PC-9 (cell line): ENCODE measurements around the gene KLK12. TPM values are rescaled to one million over a fixed set of nuclear protein-coding genes. Genes with fewer than 3 reads are reported as not detected.

Source experiments
- BruUV-seq: library from RNA; stranded (reverse); fragments of 400-500 nt; replicated peaks from 2 replicates; lab custom pipeline; 2021; lab: Mats Ljungman, UMichigan
- CTCF ChIA-PET: fragments of 300-600 bp; sonication (Branson Sonifier 250); formaldehyde crosslinking; loops from one replicate; lab custom pipeline; 2022; ENCODE audit warnings: antibody characterized with exemption; lab: Charles Lee
- POLR2A ChIA-PET: fragments of 300-600 bp; sonication (Branson Sonifier 250); formaldehyde crosslinking; loops from one replicate; lab custom pipeline; 2022; ENCODE audit warnings: antibody characterized with exemption; ENCODE audit not compliant: unreplicated experiment; lab: Charles Lee
- DNase-seq, 2 experiments: peaks; one replicate each; pipeline versions ENCODE4 v3.0.0 to v3.0.0-alpha.2; 2015 to 2022; ENCODE audit warnings: mixed read lengths in 1 of 2
- H2AFZ ChIP-seq: fragments of 200-600 bp; sonication (generic); 2 replicates; pipeline ENCODE4 v1.8.1; 2017; ENCODE audit warnings: antibody characterized with exemption
- H3F3A ChIP-seq: fragments of 200-600 bp; sonication (generic); 2 replicates; pipeline ENCODE4 v1.8.1; 2017; ENCODE audit warnings: antibody characterized with exemption, mild to moderate bottlenecking, low read depth; ENCODE audit not compliant: insufficient read depth
- H3K27ac ChIP-seq: fragments of 200-600 bp; sonication (generic); 2 replicates; pipeline ENCODE4 v1.6.1; 2016; ENCODE audit warnings: mixed run types
- H3K27me3 ChIP-seq: fragments of 200-600 bp; sonication (generic); 2 replicates; pipeline ENCODE4 v1.6.1; 2016; ENCODE audit warnings: low read depth, mixed run types; ENCODE audit not compliant: insufficient read depth
- H3K36me3 ChIP-seq: fragments of 200-600 bp; sonication (generic); 2 replicates; pipeline ENCODE4 v1.6.1; 2016; ENCODE audit warnings: low read depth, mixed run types
- H3K4me1 ChIP-seq: fragments of 200-600 bp; sonication (generic); replicated peaks from 2 replicates; pipeline ENCODE4 v1.6.1; 2016; ENCODE audit warnings: mixed run types; ENCODE audit not compliant: insufficient read depth
- H3K4me2 ChIP-seq: fragments of 200-600 bp; sonication (generic); 2 replicates; pipeline ENCODE4 v1.6.1; 2017; ENCODE audit warnings: mixed run types
- H3K4me3 ChIP-seq: fragments of 200-600 bp; sonication (generic); 2 replicates; pipeline ENCODE4 v1.6.1; 2016; ENCODE audit warnings: mixed run types
- H3K79me2 ChIP-seq: fragments of 200-600 bp; sonication (generic); 2 replicates; pipeline ENCODE4 v1.6.1; 2017; ENCODE audit warnings: low read depth, mixed run types
- H3K9me2 ChIP-seq: fragments of 200-600 bp; sonication (generic); 2 replicates; pipeline ENCODE4 v1.8.1; 2017; ENCODE audit warnings: mild to moderate bottlenecking; ENCODE audit not compliant: insufficient read depth
- H3K9me3 ChIP-seq: fragments of 200-600 bp; sonication (generic); 2 replicates; pipeline ENCODE4 v1.8.1; 2016; ENCODE audit warnings: low read depth; ENCODE audit not compliant: insufficient read depth
- H4K20me1 ChIP-seq: fragments of 200-600 bp; sonication (generic); 2 replicates; pipeline ENCODE4 v1.8.1; 2017; ENCODE audit not compliant: insufficient read depth
- EZH2 ChIP-seq: fragments of 200-600 bp; sonication (generic); IDR thresholded peaks from 2 replicates; pipeline ENCODE4 v1.8.0; 2017; ENCODE audit warnings: antibody characterized with exemption, low read depth
- intact Hi-C: fragments of 100-400 bp; cut with micrococcal nuclease; formaldehyde crosslinking; loops from one replicate; pipeline ENCODE4 v1.10.0; 2022; ENCODE audit not compliant: unreplicated experiment
- total RNA-seq: library from RNA; stranded (reverse); gene quantifications from 2 replicates; pipeline ENCODE4 v1.2.3, GENCODE V29; 2021
- TF ChIP-seq, protein P1 (sequence below): fragments of 200-600 bp; sonication (generic); conservative IDR thresholded peaks from 2 replicates; pipeline ENCODE4 v1.6.1; 2017; ENCODE audit warnings: mixed run types, antibody characterized with exemption, mild to moderate bottlenecking, moderate library complexity

Gene KLK12
- total RNA-seq, 1 experiment from 2014 or later: not detected

DNA sequence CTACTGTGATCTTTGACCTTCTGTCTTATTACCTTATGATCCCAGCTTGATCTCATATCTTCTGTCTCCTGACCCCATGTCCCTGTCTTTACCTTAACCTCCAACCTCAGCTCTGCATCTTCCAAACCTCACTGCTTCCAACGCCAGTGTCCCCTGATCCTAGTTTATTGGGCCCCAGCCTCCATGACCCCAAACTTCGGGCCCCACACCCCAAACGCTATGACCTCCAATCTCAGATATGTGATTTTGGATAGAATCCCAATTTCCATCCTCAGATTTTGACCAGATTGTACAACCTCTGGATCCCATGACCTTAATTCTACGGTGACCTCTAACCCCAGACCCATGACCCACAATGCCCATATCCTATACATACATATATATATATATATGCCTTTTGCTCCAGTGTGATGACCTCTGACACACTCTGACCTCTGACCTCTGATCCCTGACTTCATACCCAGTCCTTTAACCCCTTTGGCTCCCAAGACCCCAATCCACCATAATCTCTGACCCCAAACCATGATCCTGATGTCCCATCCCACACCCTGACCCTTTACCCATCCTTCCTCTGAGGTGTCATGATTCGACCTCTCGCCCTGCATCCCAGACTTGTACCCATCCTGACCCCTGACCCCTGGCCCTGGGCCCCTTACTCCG lies 3.5 kb downstream of the KLK12 start:
- no peaks in the 10 kb centered on the region for H3K79me2 ChIP-seq
- DNase-seq: peak in 1 of 2 experiments; percentile 6
- H3F3A ChIP-seq: no peaks in the 10 kb centered on the region
- H3K27ac ChIP-seq: no peak overlapping the region
- BruUV-seq: no TSS peak
- 0 out of 2 replicates have a peak, but pooled peaks cover 8% of the 10 kb centered on the region for H3K27me3 ChIP-seq
- no peaks in the 10 kb centered on the region for H3K36me3 ChIP-seq
- ChIA-PET CTCF (no interaction called here), POLR2A (no interaction called here)
- no peak overlapping the region for H3K4me2 ChIP-seq
- no peaks in the 10 kb centered on the region for H3K4me1 ChIP-seq
- no peaks in the 10 kb centered on the region for H3K9me2 ChIP-seq
- H3K4me3 ChIP-seq: no peak overlapping the region
- intact Hi-C loops: no loop called here
- H2AFZ ChIP-seq: no peak overlapping the region
- no peaks in the 10 kb centered on the region for H4K20me1 ChIP-seq
- no peaks in the 10 kb centered on the region for H3K9me3 ChIP-seq
- TF ChIP-seq, protein P1, sequence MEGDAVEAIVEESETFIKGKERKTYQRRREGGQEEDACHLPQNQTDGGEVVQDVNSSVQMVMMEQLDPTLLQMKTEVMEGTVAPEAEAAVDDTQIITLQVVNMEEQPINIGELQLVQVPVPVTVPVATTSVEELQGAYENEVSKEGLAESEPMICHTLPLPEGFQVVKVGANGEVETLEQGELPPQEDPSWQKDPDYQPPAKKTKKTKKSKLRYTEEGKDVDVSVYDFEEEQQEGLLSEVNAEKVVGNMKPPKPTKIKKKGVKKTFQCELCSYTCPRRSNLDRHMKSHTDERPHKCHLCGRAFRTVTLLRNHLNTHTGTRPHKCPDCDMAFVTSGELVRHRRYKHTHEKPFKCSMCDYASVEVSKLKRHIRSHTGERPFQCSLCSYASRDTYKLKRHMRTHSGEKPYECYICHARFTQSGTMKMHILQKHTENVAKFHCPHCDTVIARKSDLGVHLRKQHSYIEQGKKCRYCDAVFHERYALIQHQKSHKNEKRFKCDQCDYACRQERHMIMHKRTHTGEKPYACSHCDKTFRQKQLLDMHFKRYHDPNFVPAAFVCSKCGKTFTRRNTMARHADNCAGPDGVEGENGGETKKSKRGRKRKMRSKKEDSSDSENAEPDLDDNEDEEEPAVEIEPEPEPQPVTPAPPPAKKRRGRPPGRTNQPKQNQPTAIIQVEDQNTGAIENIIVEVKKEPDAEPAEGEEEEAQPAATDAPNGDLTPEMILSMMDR: no peak
- no peak for TF ChIP-seq EZH2

DNA sequence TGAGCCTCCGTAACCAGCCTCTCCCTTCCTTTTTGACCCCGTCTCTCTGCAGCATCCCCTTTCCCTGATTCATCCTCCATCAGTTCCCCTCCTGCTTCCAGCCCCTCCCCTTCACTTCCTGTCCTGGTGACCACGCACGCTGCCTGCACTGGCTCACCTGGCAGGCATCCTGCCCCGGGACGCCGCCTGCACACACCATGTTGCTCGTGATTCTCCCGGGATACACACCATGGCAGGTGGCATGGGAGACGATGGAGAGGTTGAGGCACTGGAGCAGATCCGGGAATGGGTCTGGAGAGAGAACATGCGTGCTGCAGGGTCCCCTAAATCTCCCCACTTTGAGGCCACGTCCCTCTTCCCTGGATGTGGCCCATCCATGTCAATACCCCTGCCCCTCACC lies 4.2 kb downstream of the KLK12 start:
- intact Hi-C loops: no loop called here
- H3K27ac ChIP-seq: no peak overlapping the region
- no TSS peak for BruUV-seq
- H3K9me3 ChIP-seq: no peaks in the 10 kb centered on the region
- H3K79me2 ChIP-seq: no peaks in the 10 kb centered on the region
- H3K4me2 ChIP-seq: no peak overlapping the region
- no peaks in the 10 kb centered on the region for H3K9me2 ChIP-seq
- no peaks in the 10 kb centered on the region for H3K4me1 ChIP-seq
- CTCF ChIA-PET: no interaction called here
- 0 out of 2 replicates have a peak, but pooled peaks cover 11% of the 10 kb centered on the region for H3K27me3 ChIP-seq
- H3K4me3 ChIP-seq: no peak overlapping the region
- POLR2A ChIA-PET: no interaction called here
- no peaks in the 10 kb centered on the region for H3K36me3 ChIP-seq
- no peak overlapping the region for H2AFZ ChIP-seq
- DNase-seq: peak in 1 of 2 experiments; percentile 13
- H4K20me1 ChIP-seq: no peaks in the 10 kb centered on the region
- no peaks in the 10 kb centered on the region; the same call in 1 of the 2 replicates for H3F3A ChIP-seq
- TF ChIP-seq, protein P1: no peak
- TF ChIP-seq EZH2: no peak

GRCh38 chr19:51029718-51030117 lies 5.1 kb downstream of the KLK12 start:
- H3K36me3 ChIP-seq: no peaks in the 10 kb centered on the region
- BruUV-seq: no TSS peak
- TF ChIP-seq, protein P1: no peak
- no peak for TF ChIP-seq EZH2
- no peak overlapping the region for H3K27ac ChIP-seq
- no peak overlapping the region for H3K4me3 ChIP-seq
- ChIA-PET CTCF (no interaction called here), POLR2A (no interaction called here)
- DNase-seq: no peak
- no peak overlapping the region for H2AFZ ChIP-seq
- no peak overlapping the region for H3K4me2 ChIP-seq
- no peaks in the 10 kb centered on the region for H3K4me1 ChIP-seq
- H3K79me2 ChIP-seq: no peaks in the 10 kb centered on the region
- intact Hi-C loops: no loop called here
- H3K9me3 ChIP-seq: no peaks in the 10 kb centered on the region
- no peaks in the 10 kb centered on the region for H4K20me1 ChIP-seq
- H3K9me2 ChIP-seq: no peaks in the 10 kb centered on the region
- no peaks in the 10 kb centered on the region; the same call in 1 of the 2 replicates for H3F3A ChIP-seq
- peaks cover 20% of the 10 kb centered on the region; the same call in 1 of the 2 replicates for H3K27me3 ChIP-seq
